Fibroblast of skin of back (primary cell): Measurements from ENCODE around the gene ADRM1.

Experiments used
- DNase-seq: peaks from one replicate; pipeline ENCODE4 v3.0.0-alpha.2; 2013

The ADRM1 gene

GRCh38 chr20:62299666-62300236, 3.0 kb upstream of the ADRM1 start:
- DNase-seq = no peak

- DNase-seq = no peak
These were observed 2.5 kb upstream of the ADRM1 start for GRCh38 chr20:62300319-62300718.

GRCh38 chr20:62301111-62301668, 1.6 kb upstream of the ADRM1 start:
- no peak for DNase-seq

- DNase-seq = peak; percentile 95
These were observed 940 bp upstream of the ADRM1 start for GRCh38 chr20:62301773-62302340.

GRCh38 chr20:62303062-62303339, 204 bp downstream of the ADRM1 start:
- no peak for DNase-seq

- DNase-seq = peak; percentile 32
These were observed 786 bp downstream of the ADRM1 start for GRCh38 chr20:62303340-62304226.

GRCh38 chr20:62304331-62305148, 1.7 kb downstream of the ADRM1 start:
- no peak for DNase-seq

- DNase-seq = no peak
These were observed 2.5 kb downstream of the ADRM1 start for GRCh38 chr20:62305149-62305764.

- DNase-seq = no peak
These were observed 3.1 kb downstream of the ADRM1 start for GRCh38 chr20:62305765-62306413.

GRCh38 chr20:62306414-62307187, 3.8 kb downstream of the ADRM1 start:
- no peak for DNase-seq

- no peak for DNase-seq
These were observed 4.7 kb downstream of the ADRM1 start for GRCh38 chr20:62307226-62308101.

GRCh38 chr20:62308102-62308822, 5.5 kb downstream of the ADRM1 start:
- DNase-seq = no peak

- DNase-seq = no peak
These were observed 6.6 kb downstream of the ADRM1 start for GRCh38 chr20:62309198-62309944.

- no peak for DNase-seq
These were observed 7.4 kb downstream of the ADRM1 start for GRCh38 chr20:62309947-62310756.

- DNase-seq = no peak
These were observed 7.9 kb downstream of the ADRM1 start for GRCh38 chr20:62310757-62311121.

- no peak for DNase-seq
These were observed 8.4 kb downstream of the ADRM1 start for GRCh38 chr20:62311150-62311549.

- no peak for DNase-seq
These were observed 9.2 kb downstream of the ADRM1 start for GRCh38 chr20:62311832-62312661.
